HG02970 (cell line): ENCODE measurements around the gene BAHCC1.

Experiments used
- ATAC-seq: cut with Tn5 transposase; IDR thresholded peaks from one replicate; pipeline ENCODE4 v1.9.1; 2021; ENCODE audit warnings: mild to moderate bottlenecking, moderate library complexity, moderate number of reproducible peaks; ENCODE audit not compliant: unreplicated experiment, low FRiP score

BAHCC1 gene

DNA sequence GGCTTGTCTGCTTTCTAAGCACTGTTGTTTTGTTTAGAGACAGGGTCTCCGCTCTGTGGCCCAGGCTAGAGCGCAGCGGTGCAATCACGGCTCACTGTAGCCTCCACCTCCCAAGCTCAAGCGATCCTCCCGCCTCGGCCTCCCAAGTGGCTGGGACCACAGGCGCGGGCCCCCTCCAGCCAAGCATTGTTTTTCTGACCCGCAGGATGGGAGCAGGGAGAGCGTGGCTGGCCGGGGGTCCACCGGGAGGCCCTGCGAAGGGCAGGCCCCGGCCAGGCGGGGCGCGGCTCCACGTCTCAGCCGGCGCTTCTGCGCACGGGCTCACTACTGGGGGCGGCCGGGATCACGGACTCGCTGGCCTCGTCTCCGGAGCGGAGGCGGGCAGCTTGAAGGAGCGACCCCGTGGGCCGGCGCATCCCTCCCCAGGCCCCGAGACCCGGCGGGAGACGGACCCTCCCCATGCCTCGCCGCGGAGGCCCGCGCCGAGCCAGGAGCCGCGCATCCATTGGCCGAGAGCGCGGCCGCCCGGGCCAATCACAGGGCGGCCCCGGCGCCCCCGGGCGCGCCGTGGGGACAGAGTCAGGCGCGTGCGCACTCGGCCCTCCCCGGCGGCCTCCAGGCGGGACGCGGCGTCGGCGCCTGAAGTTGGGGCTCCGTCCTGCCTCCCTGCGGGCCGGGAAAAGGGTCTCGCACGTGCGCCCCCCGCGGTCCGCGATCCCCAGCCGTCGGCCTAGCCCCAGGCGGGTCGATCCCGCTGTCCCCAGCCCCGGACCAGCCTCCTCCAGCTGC is 92.4 kb downstream of the BAHCC1 start:
- no peak for ATAC-seq

DNA sequence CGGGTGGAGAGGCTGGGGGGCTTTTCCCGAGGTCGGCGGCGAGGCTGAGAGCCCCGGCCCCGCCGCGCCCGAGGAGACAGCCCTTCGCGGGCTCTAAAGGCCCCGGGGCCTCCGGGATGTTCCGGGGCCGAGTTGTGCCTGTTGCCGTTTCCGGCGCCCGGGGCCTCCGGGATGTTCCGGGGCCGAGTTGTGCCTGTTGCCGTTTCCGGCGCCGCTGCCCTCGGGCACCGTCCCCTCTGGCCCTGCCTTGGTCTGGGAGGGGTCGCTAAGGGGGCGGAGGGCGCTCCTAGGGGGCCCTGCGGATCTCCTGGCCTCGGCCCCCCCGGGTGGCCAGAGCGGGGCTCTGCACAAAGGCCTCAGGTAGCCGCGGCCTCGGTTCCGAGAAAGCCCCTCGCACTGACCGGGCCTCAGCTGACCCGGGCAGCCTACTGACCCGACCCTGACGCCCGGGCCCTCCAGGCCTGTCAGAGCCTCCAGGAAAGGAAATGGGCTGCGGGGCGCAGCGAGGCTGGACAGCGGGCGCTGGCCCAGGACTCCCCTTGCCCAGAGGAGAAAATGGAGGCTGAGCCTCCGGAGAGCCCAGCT is 93.1 kb downstream of the BAHCC1 start:
- no peak for ATAC-seq

- no peak for ATAC-seq
Observed at GRCh38 chr17:81489012-81489997, 94.0 kb downstream of the BAHCC1 start.

- no peak for ATAC-seq
Observed at GRCh38 chr17:81489998-81490992, 95.0 kb downstream of the BAHCC1 start.

DNA sequence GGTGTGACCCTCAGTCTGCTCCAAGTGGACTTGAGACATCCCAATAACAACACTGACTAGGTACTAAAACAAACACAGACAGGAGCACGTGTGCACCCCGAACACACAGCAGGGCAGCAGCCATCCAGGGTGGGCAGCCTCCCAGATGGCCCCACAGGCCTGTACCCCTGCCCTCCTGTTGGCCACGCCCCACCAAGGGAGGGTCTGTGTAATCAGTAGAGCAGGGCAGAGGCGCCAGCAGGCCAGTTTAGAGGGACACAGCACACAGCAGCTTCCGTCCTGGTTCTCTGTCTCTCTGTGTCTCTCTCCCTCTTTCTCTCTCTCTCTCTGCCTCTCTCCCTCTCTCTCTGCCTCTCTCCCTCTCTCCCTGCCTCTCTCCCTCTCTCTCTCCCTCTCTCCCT is 95.9 kb downstream of the BAHCC1 start:
- ATAC-seq = no peak

- no peak for ATAC-seq
Observed at GRCh38 chr17:81491761-81492160, 96.5 kb downstream of the BAHCC1 start.

GRCh38 chr17:81492202-81492601 is 96.9 kb downstream of the BAHCC1 start:
- no peak for ATAC-seq

DNA sequence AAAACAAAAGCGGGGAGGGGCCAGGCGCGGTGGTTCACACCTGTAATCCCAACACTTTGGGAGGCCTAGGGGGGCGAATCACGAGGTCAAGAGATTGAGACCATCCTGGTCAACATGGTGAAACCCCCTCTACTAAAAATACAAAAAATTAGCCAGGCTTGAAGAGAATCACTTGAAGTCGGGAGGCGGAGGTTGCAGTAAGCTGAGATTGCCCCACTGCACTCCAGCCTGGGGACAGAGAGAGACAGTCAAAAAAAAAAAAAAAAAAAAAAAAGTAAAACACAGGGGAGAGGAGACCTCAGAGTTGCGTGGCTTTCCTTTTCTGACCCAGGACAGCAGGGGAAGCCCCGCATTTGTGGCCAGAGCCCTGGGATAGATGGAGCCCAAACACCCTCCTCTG is 97.4 kb downstream of the BAHCC1 start:
- no peak for ATAC-seq

DNA sequence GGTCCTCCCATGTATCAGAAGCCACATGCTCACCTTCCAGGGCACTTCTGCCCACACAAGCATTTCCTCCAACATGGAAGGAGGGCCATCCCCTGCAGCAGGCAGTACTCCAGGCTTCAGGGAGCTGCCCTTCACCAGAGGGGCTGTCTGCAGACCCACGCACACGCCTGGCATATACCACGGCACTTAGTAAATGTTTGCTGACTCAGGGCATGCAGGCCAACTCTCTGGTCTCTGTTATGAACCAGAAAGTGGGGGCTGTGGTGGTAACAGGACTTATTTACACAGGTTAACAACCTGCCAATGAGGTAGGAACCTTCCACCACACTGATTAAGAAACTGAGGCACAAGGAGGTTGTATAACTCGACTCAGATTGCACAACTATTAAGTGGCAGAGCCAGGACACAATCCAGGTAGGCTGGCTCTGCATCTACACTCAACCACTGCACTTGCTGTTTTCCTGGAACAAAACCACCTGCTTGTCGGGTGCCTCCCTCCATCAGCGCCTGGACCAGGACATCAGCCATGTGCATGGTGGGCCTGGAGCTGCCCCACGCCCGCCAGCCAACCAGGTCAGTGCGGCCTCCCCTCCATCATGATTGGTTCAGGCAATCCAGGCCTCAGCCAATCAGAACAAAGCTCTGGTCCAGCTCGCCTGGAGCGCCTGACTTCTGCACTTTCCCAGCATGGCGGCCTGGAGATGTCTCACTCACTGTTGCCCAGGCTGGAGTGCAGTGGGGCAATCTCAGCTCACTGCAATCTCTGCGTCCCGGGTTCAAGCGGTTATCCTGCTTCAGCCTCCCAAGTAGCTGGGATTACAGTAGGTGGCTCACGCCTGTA is 98.2 kb downstream of the BAHCC1 start:
- ATAC-seq = no peak

DNA sequence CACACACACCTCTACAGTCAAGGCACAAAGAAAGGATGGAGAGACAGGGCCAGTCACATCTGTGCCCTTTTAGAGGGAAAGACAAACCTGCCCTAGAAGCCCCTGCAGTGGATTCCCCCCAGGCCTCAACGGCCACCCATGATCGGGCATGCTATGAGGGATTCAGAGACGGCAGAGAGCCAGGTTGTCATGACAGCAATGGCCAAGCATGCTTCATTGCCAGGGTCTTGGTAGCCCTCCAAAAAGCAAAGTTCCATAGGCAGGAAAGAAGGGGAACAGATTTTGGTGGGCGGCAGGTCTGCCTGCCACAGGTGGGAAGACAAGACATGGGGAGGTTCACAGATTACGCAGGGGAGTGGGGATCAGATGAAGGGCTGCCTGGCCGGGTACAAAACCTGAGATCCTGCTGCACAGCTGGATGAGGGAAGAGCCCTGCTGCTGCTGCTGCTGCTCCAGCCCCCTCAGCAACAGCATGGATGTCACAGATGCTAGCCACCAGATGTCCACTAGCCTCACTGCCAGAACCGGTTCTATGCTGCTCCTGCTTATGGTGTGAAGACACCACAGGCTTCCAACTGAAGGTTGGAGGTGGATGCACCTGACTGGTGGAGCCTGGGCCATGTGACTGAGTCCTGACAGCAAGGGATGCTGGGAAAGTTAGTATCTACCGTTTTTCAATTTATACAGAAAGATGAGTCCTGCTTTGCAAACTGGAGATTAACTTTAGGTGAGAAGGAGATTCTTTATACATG is 99.5 kb downstream of the BAHCC1 start:
- no peak for ATAC-seq

GRCh38 chr17:81498953-81499600 is 103.8 kb downstream of the BAHCC1 start:
- no peak for ATAC-seq

GRCh38 chr17:81499601-81499970 is 104.3 kb downstream of the BAHCC1 start:
- no peak for ATAC-seq

GRCh38 chr17:81500047-81500446 is 104.8 kb downstream of the BAHCC1 start:
- ATAC-seq = no peak

DNA sequence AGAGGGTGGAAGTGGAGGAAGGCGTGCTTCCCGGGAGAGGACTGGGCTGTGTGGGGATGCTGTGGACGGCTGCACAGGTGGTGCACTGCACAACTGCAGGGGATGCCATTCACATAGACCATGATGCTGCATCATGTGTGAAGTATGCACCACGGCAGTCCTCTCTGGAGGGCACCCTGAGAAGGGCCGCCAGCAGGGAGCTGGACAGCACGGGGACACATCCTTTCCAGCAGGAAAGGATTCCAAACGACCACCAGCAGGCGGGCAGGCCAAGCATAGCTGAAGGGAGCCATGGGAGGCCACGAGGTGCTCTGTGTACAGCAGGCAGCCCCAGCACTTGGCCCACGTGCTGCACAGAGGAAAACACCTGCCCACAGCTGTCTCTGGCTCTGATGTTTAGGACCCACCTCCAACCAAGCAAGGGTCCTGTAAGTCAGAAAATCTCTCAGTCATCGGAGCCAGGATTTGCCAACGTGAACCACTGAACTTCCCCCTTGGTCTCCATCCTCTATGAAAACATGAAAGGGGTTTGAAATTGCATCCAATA is 107.3 kb downstream of the BAHCC1 start:
- no peak for ATAC-seq

DNA sequence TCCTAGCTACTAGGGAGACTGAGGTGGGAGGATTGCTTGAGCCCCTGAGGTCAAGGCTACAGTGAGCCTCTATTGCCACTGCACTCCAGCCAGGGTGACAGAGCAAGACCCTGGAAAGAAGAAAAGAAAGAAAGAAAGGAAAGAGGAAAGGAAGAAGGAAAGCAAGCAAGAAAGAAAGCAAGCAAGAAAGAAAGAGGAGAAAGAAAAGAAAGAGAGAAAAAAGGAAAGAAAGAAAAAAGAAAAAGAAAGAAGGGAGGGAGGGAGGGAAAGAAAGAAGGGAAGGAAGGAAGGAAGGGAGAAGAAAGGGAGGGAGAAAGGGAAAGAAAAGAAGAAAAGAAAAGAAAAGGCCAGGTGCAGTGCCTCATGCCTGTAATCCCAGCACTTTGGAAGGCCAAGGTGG is 108.4 kb downstream of the BAHCC1 start:
- no peak for ATAC-seq

DNA sequence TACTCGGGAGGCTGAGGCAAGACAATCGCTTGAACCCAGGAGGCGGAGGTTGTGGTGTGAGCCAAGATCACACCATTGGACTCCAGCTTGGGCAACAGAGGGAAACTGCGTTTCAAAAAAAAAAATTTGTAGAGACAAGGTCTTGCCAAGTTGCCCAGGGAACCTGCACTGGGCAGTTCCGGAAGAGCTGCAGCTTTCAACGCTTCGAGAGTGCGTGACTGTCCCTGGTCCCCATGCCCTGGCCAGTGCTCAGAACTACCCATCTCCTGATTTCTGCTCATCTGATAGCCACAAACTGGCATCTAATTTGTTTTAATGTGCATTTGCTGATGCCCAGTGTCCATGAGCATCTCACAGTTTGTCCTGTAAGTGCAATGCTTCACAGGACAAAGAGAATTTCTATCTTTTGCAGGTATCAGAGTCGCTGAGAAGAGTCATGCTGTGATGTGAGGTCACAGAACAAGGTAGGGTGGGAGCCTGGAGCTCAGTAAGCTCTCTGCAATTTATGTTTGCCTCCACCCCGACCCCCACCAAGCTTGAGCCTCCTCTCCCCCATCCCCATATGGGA is 113.5 kb downstream of the BAHCC1 start:
- no peak for ATAC-seq
